ENCODE data around the gene CYFIP1.

Gene CYFIP1

GRCh38 chr15:22939652-22940061 lies 40.5 kb downstream of the CYFIP1 start:
- Histone ChIP-seq H3K9me2 (replicated peaks; ENCODE audit: insufficient read depth, low read length) (no peaks in the 10 kb centered on the region), H3K9ac (ENCODE audit: low read length) (no peak overlapping the region), H3K4me3 (ENCODE audit: insufficient read depth, low read length, poor library complexity, severe bottlenecking) (no peak overlapping the region), H2AFZ (ENCODE audit: low read depth, low read length, severe bottlenecking) (no peak overlapping the region), H3K36me3 (ENCODE audit: low read length) (no peaks in the 10 kb centered on the region), H3K9me3 (ENCODE audit: insufficient read depth, low read length) (no peaks in the 10 kb centered on the region), H3F3A (ENCODE audit: insufficient read depth) (no peaks in the 10 kb centered on the region), H3K79me2 (ENCODE audit: insufficient read depth, low read length) (no peaks in the 10 kb centered on the region), H3K27me3 (ENCODE audit: low read length) (no peaks in the 10 kb centered on the region), H3K4me2 (ENCODE audit: low read depth, low read length, poor library complexity, severe bottlenecking) (no peak overlapping the region), H4K20me1 (ENCODE audit: low read depth, low read length) (no peaks in the 10 kb centered on the region), H3K27ac (ENCODE audit: low read depth, low read length) (no peak overlapping the region)
- TF ChIP-seq CTCF (IDR thresholded peaks at IDR 0.05; ENCODE audit: insufficient read depth, low read length, poor library complexity, severe bottlenecking) (no peak), EZH2phosphoT487 (conservative IDR thresholded peaks at IDR 0.05; ENCODE audit: low read length) (no peak)

- no peak overlapping the region for H3K9ac ChIP-seq (ENCODE audit: low read length)
- H3K36me3 ChIP-seq (ENCODE audit: low read length) = no peaks in the 10 kb centered on the region
- no peaks in the 10 kb centered on the region for H4K20me1 ChIP-seq (ENCODE audit: low read depth, low read length)
- no peak overlapping the region for H2AFZ ChIP-seq (ENCODE audit: low read depth, low read length, severe bottlenecking)
- TF ChIP-seq CTCF (IDR thresholded peaks at IDR 0.05; ENCODE audit: insufficient read depth, low read length, poor library complexity, severe bottlenecking) = no peak
- no peak for TF ChIP-seq EZH2phosphoT487 (conservative IDR thresholded peaks at IDR 0.05; ENCODE audit: low read length)
- no peaks in the 10 kb centered on the region for H3K9me3 ChIP-seq (ENCODE audit: insufficient read depth, low read length)
- no peaks in the 10 kb centered on the region for H3K9me2 ChIP-seq (replicated peaks; ENCODE audit: insufficient read depth, low read length)
- H3F3A ChIP-seq (ENCODE audit: insufficient read depth) = no peaks in the 10 kb centered on the region
- no peaks in the 10 kb centered on the region for H3K79me2 ChIP-seq (ENCODE audit: insufficient read depth, low read length)
- no peak overlapping the region for H3K27ac ChIP-seq (ENCODE audit: low read depth, low read length)
- no peaks in the 10 kb centered on the region for H3K27me3 ChIP-seq (ENCODE audit: low read length)
- H3K4me3 ChIP-seq (ENCODE audit: insufficient read depth, low read length, poor library complexity, severe bottlenecking) = no peak overlapping the region
- no peak overlapping the region for H3K4me2 ChIP-seq (ENCODE audit: low read depth, low read length, poor library complexity, severe bottlenecking)
These were observed 41.1 kb downstream of the CYFIP1 start for GRCh38 chr15:22939051-22939450.

- no peaks in the 10 kb centered on the region for H3F3A ChIP-seq (ENCODE audit: insufficient read depth)
- H3K9ac ChIP-seq (ENCODE audit: low read length) = no peak overlapping the region
- no peak overlapping the region for H2AFZ ChIP-seq (ENCODE audit: low read depth, low read length, severe bottlenecking)
- no peaks in the 10 kb centered on the region for H3K9me2 ChIP-seq (replicated peaks; ENCODE audit: insufficient read depth, low read length)
- H3K79me2 ChIP-seq (ENCODE audit: insufficient read depth, low read length) = no peaks in the 10 kb centered on the region
- H3K4me2 ChIP-seq (ENCODE audit: low read depth, low read length, poor library complexity, severe bottlenecking) = no peak overlapping the region
- H3K4me3 ChIP-seq (ENCODE audit: insufficient read depth, low read length, poor library complexity, severe bottlenecking) = no peak overlapping the region
- no peaks in the 10 kb centered on the region for H3K27me3 ChIP-seq (ENCODE audit: low read length)
- no peaks in the 10 kb centered on the region for H3K36me3 ChIP-seq (ENCODE audit: low read length)
- H3K27ac ChIP-seq (ENCODE audit: low read depth, low read length) = no peak overlapping the region
- TF ChIP-seq CTCF (IDR thresholded peaks at IDR 0.05; ENCODE audit: insufficient read depth, low read length, poor library complexity, severe bottlenecking) (no peak), EZH2phosphoT487 (conservative IDR thresholded peaks at IDR 0.05; ENCODE audit: low read length) (no peak)
- no peaks in the 10 kb centered on the region for H3K9me3 ChIP-seq (ENCODE audit: insufficient read depth, low read length)
- no peaks in the 10 kb centered on the region for H4K20me1 ChIP-seq (ENCODE audit: low read depth, low read length)
These were observed 43.3 kb downstream of the CYFIP1 start for GRCh38 chr15:22936577-22937472.

All from SU-DHL-6 (cell line).